Measurements from ENCODE around the gene AIF1L. TPM values are rescaled to one million over a fixed set of nuclear protein-coding genes. Genes with fewer than 3 reads are reported as not detected.

Gene AIF1L
- total and polyA plus RNA-seq, 2 donors (not counting 1 experiment from before 2014, with no cell fraction given), result 2.3 to 3.3 TPM

DNA sequence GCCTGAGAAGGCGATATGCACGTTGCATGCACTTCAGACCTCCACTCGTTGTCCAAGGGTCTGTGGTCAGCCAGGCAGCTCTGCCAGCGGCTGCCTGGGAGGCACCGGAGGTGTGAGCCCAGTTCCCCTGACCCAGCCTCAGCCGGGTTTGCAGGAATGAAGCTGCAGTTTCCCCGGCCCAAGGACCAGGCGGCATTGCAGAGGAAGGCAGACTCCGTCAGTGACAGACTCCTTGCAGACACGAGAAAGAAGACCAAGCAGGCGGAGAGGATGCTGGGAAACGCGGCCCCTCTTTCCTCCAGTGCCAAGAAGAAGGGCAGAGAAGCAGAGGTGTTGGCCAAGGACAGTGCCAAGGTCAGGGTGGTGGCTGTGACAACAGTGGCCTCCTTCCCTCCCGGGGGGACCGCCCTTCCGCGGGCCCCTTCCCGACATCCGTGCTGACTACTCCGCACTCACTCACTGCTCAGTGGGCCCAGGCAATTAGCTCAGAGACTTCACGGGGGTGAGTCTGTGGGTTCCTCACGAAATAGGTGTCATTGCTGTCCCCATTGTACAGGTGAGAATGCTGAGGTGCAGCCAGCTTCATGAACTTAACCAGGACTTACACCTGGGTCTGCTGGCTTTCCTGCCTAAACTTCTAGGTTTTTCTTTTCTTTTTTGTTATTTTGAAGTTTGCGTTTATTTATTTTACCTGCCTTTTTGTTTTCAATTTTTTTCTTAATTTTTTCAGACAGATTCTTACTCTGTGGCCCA, 10.8 kb upstream of the AIF1L start:
- H3K79me2 ChIP-seq (ENCODE audit: control insufficient read depth, insufficient read depth, low read length), result no peaks in the 10 kb centered on the region
- no peaks in the 10 kb centered on the region for H3K36me3 ChIP-seq (ENCODE audit: control insufficient read depth, insufficient read depth, low read length)
- no peaks in the 10 kb centered on the region for H4K20me1 ChIP-seq (ENCODE audit: control insufficient read depth, extremely low read depth, insufficient read depth, low read length)
- no peak overlapping the region for H2AFZ ChIP-seq (ENCODE audit: low read length)
- no peak overlapping the region for H3K9ac ChIP-seq (ENCODE audit: insufficient read depth, low read length)
- no peak overlapping the region for H3K4me3 ChIP-seq (replicated peaks in 1 of 4; ENCODE audit: control extremely low read depth in 1 of 4, insufficient read depth in 1 of 4, low read depth in 3 of 4, low read length in 4 of 4)
- H3K27me3 ChIP-seq (ENCODE audit: control insufficient read depth, insufficient read depth, low read length), result peaks cover 8% of the 10 kb centered on the region
- H3K27ac ChIP-seq (ENCODE audit: insufficient read depth, low read length), result no peak overlapping the region
- no peaks in the 10 kb centered on the region for H3K4me1 ChIP-seq (ENCODE audit: control insufficient read depth, extremely low read depth, insufficient read depth, low read length)
- no peak overlapping the region for H3K4me2 ChIP-seq (ENCODE audit: extremely low read depth, insufficient read depth, low read length)
- no peak for DNase-seq (ENCODE audit: low read depth in 2 of 2)
- no peaks in the 10 kb centered on the region for H3K9me3 ChIP-seq (ENCODE audit: control insufficient read depth, insufficient read depth, low read depth, low read length)
- no peak for TF ChIP-seq EZH2 (IDR thresholded peaks at IDR 0.05; ENCODE audit: low read length, missing control alignments)
- TF ChIP-seq, protein P1, sequence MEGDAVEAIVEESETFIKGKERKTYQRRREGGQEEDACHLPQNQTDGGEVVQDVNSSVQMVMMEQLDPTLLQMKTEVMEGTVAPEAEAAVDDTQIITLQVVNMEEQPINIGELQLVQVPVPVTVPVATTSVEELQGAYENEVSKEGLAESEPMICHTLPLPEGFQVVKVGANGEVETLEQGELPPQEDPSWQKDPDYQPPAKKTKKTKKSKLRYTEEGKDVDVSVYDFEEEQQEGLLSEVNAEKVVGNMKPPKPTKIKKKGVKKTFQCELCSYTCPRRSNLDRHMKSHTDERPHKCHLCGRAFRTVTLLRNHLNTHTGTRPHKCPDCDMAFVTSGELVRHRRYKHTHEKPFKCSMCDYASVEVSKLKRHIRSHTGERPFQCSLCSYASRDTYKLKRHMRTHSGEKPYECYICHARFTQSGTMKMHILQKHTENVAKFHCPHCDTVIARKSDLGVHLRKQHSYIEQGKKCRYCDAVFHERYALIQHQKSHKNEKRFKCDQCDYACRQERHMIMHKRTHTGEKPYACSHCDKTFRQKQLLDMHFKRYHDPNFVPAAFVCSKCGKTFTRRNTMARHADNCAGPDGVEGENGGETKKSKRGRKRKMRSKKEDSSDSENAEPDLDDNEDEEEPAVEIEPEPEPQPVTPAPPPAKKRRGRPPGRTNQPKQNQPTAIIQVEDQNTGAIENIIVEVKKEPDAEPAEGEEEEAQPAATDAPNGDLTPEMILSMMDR (conservative IDR thresholded peaks at IDR 0.05 in 1 of 2, IDR thresholded peaks at IDR 0.05 in 1 of 2; ENCODE audit: low read depth in 1 of 2, low read length in 2 of 2), result no peak

DNA sequence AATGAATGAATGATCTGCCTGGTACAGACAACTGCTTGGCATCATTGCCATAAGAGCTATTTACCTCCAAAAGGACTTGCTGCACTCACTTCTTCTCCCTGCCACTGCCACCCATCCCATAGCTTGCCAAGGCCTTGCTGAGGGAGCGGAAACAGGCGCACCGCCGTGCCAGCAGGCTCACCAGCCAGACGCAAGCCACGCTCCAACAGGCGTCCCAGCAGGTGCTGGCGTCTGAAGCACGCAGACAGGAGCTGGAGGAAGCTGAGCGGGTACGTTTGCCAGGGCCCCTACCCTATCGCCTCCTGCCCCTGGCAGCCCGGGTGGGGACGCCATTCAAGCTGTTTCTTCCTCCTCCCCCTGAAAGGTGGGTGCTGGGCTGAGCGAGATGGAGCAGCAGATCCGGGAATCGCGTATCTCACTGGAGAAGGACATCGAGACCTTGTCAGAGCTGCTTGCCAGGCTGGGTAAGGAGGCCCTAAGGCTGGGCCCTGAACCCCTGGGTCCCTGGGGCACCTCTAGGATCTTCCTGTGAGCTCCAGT, 8.9 kb upstream of the AIF1L start:
- no peak overlapping the region for H3K9ac ChIP-seq (ENCODE audit: insufficient read depth, low read length)
- DNase-seq (ENCODE audit: low read depth in 2 of 2), result no peak
- TF ChIP-seq EZH2 (IDR thresholded peaks at IDR 0.05; ENCODE audit: low read length, missing control alignments), result no peak
- TF ChIP-seq, protein P1 (conservative IDR thresholded peaks at IDR 0.05 in 1 of 2, IDR thresholded peaks at IDR 0.05 in 1 of 2; ENCODE audit: low read depth in 1 of 2, low read length in 2 of 2), result no peak
- H3K4me1 ChIP-seq (ENCODE audit: control insufficient read depth, extremely low read depth, insufficient read depth, low read length), result no peaks in the 10 kb centered on the region
- H3K4me3 ChIP-seq (replicated peaks in 1 of 4; ENCODE audit: control extremely low read depth in 1 of 4, insufficient read depth in 1 of 4, low read depth in 3 of 4, low read length in 4 of 4), result no peak overlapping the region
- H3K4me2 ChIP-seq (ENCODE audit: extremely low read depth, insufficient read depth, low read length), result no peak overlapping the region
- no peaks in the 10 kb centered on the region for H4K20me1 ChIP-seq (ENCODE audit: control insufficient read depth, extremely low read depth, insufficient read depth, low read length)
- no peaks in the 10 kb centered on the region for H3K36me3 ChIP-seq (ENCODE audit: control insufficient read depth, insufficient read depth, low read length)
- H3K27ac ChIP-seq (ENCODE audit: insufficient read depth, low read length), result no peak overlapping the region
- no peaks in the 10 kb centered on the region for H3K9me3 ChIP-seq (ENCODE audit: control insufficient read depth, insufficient read depth, low read depth, low read length)
- no peak overlapping the region for H2AFZ ChIP-seq (ENCODE audit: low read length)
- H3K79me2 ChIP-seq (ENCODE audit: control insufficient read depth, insufficient read depth, low read length), result no peaks in the 10 kb centered on the region
- peaks cover 6% of the 10 kb centered on the region for H3K27me3 ChIP-seq (ENCODE audit: control insufficient read depth, insufficient read depth, low read length)

DNA sequence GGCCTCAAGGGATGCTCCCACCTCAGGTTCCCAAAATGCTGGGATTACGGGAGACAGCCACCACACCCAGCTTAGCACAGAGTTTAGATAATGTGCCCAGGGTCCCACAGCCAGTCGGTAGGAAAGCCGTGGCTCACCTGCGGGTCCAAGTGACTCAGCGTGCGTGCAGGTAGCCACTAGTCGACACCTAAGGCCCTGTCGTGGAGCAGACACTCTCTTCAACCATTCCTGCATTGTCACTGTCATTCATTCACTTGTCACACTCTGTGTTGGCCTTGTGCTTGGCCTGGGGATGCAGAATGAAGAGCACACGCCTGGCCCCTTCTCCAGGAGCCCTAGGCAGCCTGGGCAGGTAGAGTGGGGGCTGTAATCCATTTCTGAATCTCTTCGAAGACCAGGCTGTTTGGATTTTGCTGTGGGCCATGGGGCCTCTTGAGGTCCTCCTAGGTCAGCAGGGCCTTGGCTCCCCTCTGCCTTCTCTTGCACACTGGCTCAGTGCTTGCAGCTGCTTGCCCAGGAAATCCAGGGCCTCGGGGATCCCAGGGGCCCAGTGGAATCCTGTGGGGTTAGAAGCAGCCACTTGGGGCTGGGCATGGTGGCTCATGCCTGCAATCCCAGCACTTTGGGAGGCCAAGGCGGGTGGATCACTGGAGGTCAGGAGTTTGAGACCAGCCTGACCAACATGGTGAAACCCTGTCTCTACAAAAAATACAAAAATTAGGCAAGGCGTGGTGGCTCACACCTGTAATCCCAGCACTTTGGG, 6.1 kb upstream of the AIF1L start:
- Histone ChIP-seq H3K9me3 (ENCODE audit: control insufficient read depth, insufficient read depth, low read depth, low read length) (no peaks in the 10 kb centered on the region), H3K4me1 (ENCODE audit: control insufficient read depth, extremely low read depth, insufficient read depth, low read length) (peaks cover 5% of the 10 kb centered on the region), H3K79me2 (ENCODE audit: control insufficient read depth, insufficient read depth, low read length) (no peaks in the 10 kb centered on the region), H3K4me2 (ENCODE audit: extremely low read depth, insufficient read depth, low read length) (no peak overlapping the region), H3K27me3 (ENCODE audit: control insufficient read depth, insufficient read depth, low read length) (peaks cover 9% of the 10 kb centered on the region), H3K4me3 (replicated peaks in 1 of 4; ENCODE audit: control extremely low read depth in 1 of 4, insufficient read depth in 1 of 4, low read depth in 3 of 4, low read length in 4 of 4) (no peak overlapping the region), H3K9ac (ENCODE audit: insufficient read depth, low read length) (no peak overlapping the region), H3K36me3 (ENCODE audit: control insufficient read depth, insufficient read depth, low read length) (no peaks in the 10 kb centered on the region), H4K20me1 (ENCODE audit: control insufficient read depth, extremely low read depth, insufficient read depth, low read length) (no peaks in the 10 kb centered on the region), H2AFZ (ENCODE audit: low read length) (no peak overlapping the region), H3K27ac (ENCODE audit: insufficient read depth, low read length) (no peak overlapping the region)
- no peak for DNase-seq (ENCODE audit: low read depth in 2 of 2)
- no peak for TF ChIP-seq EZH2 (IDR thresholded peaks at IDR 0.05; ENCODE audit: low read length, missing control alignments)
- TF ChIP-seq, protein P1 (conservative IDR thresholded peaks at IDR 0.05 in 1 of 2, IDR thresholded peaks at IDR 0.05 in 1 of 2; ENCODE audit: low read depth in 1 of 2, low read length in 2 of 2), result no peak

Measured in fibroblast of lung (primary cell).